ENCODE results near the gene DHX57.

The DHX57 gene, protein sequence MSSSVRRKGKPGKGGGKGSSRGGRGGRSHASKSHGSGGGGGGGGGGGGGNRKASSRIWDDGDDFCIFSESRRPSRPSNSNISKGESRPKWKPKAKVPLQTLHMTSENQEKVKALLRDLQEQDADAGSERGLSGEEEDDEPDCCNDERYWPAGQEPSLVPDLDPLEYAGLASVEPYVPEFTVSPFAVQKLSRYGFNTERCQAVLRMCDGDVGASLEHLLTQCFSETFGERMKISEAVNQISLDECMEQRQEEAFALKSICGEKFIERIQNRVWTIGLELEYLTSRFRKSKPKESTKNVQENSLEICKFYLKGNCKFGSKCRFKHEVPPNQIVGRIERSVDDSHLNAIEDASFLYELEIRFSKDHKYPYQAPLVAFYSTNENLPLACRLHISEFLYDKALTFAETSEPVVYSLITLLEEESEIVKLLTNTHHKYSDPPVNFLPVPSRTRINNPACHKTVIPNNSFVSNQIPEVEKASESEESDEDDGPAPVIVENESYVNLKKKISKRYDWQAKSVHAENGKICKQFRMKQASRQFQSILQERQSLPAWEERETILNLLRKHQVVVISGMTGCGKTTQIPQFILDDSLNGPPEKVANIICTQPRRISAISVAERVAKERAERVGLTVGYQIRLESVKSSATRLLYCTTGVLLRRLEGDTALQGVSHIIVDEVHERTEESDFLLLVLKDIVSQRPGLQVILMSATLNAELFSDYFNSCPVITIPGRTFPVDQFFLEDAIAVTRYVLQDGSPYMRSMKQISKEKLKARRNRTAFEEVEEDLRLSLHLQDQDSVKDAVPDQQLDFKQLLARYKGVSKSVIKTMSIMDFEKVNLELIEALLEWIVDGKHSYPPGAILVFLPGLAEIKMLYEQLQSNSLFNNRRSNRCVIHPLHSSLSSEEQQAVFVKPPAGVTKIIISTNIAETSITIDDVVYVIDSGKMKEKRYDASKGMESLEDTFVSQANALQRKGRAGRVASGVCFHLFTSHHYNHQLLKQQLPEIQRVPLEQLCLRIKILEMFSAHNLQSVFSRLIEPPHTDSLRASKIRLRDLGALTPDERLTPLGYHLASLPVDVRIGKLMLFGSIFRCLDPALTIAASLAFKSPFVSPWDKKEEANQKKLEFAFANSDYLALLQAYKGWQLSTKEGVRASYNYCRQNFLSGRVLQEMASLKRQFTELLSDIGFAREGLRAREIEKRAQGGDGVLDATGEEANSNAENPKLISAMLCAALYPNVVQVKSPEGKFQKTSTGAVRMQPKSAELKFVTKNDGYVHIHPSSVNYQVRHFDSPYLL (N-terminal part only)

DNA sequence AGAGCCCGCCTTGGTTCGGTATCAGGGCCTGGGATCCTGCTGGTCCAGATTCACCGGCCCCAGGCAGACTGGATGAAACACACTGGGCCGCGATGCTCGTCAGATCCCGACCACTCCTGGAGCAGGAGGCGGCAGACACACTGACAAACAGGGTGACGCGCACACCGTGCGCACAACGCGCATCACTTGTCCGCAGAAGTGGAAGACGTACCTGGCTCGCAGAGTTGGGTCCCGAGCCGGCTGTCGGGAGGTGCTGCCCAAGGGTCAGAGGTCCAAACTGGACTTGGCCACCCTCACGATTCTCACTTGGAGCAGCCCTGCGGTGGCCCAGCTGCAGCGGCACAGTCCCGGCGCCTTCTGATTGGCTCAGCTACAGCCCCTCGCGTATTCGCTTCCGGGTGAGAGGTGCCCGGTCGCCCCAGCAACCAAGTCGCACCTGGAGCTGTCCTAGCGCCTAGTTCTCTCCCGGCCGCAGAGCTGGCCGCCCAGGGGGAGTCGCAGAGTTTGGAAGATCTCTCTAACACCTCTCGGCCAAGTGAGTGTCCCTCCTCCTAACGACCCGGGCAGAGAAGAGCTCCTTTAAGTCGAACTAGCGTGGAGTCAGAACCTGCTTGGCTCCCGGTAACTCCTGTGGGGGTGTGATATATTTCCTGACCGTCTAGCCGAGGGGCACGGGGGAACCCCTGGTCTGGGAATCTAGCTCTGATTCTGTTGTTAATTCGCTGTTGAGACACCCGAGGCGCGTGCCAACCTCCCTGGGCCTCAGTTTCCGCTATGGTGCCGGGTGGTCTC, at the start of gene DHX57, which contains the start of gene MORN2:
Gene DHX57 (minus strand): TSS at position 359 of the 792 bp plus-strand sequence. CDS start 7,529 bp downstream, outside the sequence.
Gene MORN2 (plus strand): TSS at position 401 of the 792 bp plus-strand sequence.
- Mint-ChIP-seq H3K9me3 (peaks cover 15% of the 10 kb centered on the region), H3K4me3 (peak within 1 kb of the TSS; percentile 99), H3K4me1 (ENCODE audit: low read depth) (peaks cover 18% of the 10 kb centered on the region), H3K27me3 (ENCODE audit: low read depth) (no peaks in the 10 kb centered on the region), H3K36me3 (ENCODE audit: low read depth) (peaks cover 14% of the 10 kb centered on the region), H3K27ac (peak within 1 kb of the TSS; percentile 93)
- DNase-seq (ENCODE audit: low spot score) = peak; percentile 79

DNA sequence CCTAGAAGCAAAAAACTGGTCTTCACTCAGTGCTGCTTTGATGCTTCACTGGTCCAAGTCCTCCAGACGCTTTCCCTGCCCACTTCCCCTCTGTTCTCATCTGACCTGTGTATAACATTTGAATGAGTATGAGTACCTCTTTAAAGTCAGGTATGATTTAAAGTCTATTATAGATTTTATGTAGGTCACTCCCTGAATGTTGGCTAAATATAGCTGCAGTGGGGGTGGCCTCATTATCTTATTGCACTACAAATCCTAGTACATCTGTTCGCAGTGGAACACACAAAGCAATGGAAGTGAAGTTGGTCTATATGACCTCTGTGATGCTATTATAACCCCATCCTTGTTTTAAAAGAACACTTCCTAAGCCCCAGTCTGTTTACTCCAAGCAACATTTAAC, 47.2 kb upstream of the DHX57 start:
- Mint-ChIP-seq H3K9me3 (no peaks in the 10 kb centered on the region), H3K27ac (no peak overlapping the region), H3K27me3 (ENCODE audit: low read depth) (peaks cover 39% of the 10 kb centered on the region), H3K36me3 (ENCODE audit: low read depth) (no peaks in the 10 kb centered on the region), H3K4me3 (no peak overlapping the region), H3K4me1 (ENCODE audit: low read depth) (no peaks in the 10 kb centered on the region)
- no peak for DNase-seq (ENCODE audit: low spot score)

GRCh38 chr2:38922389-38922788, 46.7 kb upstream of the DHX57 start:
- Mint-ChIP-seq H3K27ac (no peak overlapping the region), H3K4me1 (ENCODE audit: low read depth) (no peaks in the 10 kb centered on the region), H3K9me3 (no peaks in the 10 kb centered on the region), H3K36me3 (ENCODE audit: low read depth) (no peaks in the 10 kb centered on the region), H3K4me3 (no peak overlapping the region), H3K27me3 (ENCODE audit: low read depth) (peaks cover 35% of the 10 kb centered on the region)
- DNase-seq (ENCODE audit: low spot score) = no peak

GRCh38 chr2:38912619-38913018, 36.9 kb upstream of the DHX57 start:
- no peak overlapping the region for H3K27ac Mint-ChIP-seq
- no peak for DNase-seq (ENCODE audit: low spot score)
- H3K27me3 Mint-ChIP-seq (ENCODE audit: low read depth) = peaks cover 5% of the 10 kb centered on the region
- H3K4me1 Mint-ChIP-seq (ENCODE audit: low read depth) = peaks cover 16% of the 10 kb centered on the region
- H3K36me3 Mint-ChIP-seq (ENCODE audit: low read depth) = no peaks in the 10 kb centered on the region
- no peaks in the 10 kb centered on the region for H3K9me3 Mint-ChIP-seq
- no peak overlapping the region for H3K4me3 Mint-ChIP-seq

GRCh38 chr2:38911191-38911590, 35.5 kb upstream of the DHX57 start:
- H3K9me3 Mint-ChIP-seq = no peaks in the 10 kb centered on the region
- peaks cover 5% of the 10 kb centered on the region for H3K27me3 Mint-ChIP-seq (ENCODE audit: low read depth)
- H3K4me1 Mint-ChIP-seq (ENCODE audit: low read depth) = peaks cover 17% of the 10 kb centered on the region
- H3K36me3 Mint-ChIP-seq (ENCODE audit: low read depth) = no peaks in the 10 kb centered on the region
- no peak overlapping the region for H3K27ac Mint-ChIP-seq
- no peak overlapping the region for H3K4me3 Mint-ChIP-seq
- DNase-seq (ENCODE audit: low spot score) = no peak

GRCh38 chr2:38909872-38910271, 34.1 kb upstream of the DHX57 start:
- peaks cover 3% of the 10 kb centered on the region for H3K27me3 Mint-ChIP-seq (ENCODE audit: low read depth)
- no peak for DNase-seq (ENCODE audit: low spot score)
- H3K27ac Mint-ChIP-seq = no peak overlapping the region
- no peaks in the 10 kb centered on the region for H3K9me3 Mint-ChIP-seq
- no peaks in the 10 kb centered on the region for H3K36me3 Mint-ChIP-seq (ENCODE audit: low read depth)
- peaks cover 17% of the 10 kb centered on the region for H3K4me1 Mint-ChIP-seq (ENCODE audit: low read depth)
- H3K4me3 Mint-ChIP-seq = no peak overlapping the region

DNA sequence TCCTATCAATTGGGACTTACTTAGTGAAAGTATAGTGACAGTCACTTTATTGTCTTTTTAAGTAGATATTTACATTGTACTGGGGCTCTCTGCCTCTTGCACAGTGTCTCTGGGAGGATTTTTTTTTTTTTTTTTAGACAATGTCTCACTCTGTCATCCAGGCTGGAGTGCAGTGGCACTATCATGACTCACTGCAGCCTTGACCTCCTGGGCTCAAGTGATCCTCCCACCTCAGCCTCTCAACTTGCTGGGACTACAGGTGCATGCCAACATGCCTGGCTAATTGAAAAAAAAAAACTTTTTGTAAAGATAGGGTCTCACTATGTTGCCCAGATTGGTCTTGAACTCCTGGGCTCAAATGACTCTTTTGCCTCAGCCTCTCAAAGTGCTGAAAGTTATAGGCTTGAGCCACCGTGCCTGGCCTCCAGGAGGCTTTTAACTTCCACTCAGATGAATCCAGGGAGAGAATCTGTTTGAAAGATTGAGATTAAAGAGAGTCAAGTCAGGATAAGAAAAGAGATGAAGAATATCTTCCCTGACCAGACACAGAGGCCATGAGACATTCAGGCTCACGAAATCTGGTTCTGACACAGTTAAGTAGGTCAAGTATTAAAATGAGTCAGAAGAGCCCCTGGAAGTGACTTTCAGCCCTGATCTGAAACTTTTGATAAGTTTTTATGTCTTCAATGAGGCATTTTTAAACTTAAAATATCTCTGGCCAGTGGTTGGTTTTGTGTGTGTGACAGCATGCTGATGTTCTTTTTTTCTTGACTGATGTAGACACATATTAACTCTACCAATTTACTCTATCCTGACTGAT, 32.2 kb upstream of the DHX57 start:
- H3K9me3 Mint-ChIP-seq = no peaks in the 10 kb centered on the region
- H3K4me3 Mint-ChIP-seq = no peak overlapping the region

GRCh38 chr2:38907242-38907641, 31.5 kb upstream of the DHX57 start:
- Mint-ChIP-seq H3K9me3 (no peaks in the 10 kb centered on the region), H3K36me3 (ENCODE audit: low read depth) (no peaks in the 10 kb centered on the region), H3K4me1 (ENCODE audit: low read depth) (peaks cover 17% of the 10 kb centered on the region), H3K4me3 (no peak overlapping the region), H3K27ac (no peak overlapping the region), H3K27me3 (ENCODE audit: low read depth) (peaks cover 3% of the 10 kb centered on the region)
- DNase-seq (ENCODE audit: low spot score) = no peak

More for the DNA sequence above, 32.2 kb upstream of the DHX57 start:
- H3K4me1 Mint-ChIP-seq (ENCODE audit: low read depth) = peaks cover 17% of the 10 kb centered on the region
- H3K27ac Mint-ChIP-seq = no peak overlapping the region
- peaks cover 3% of the 10 kb centered on the region for H3K27me3 Mint-ChIP-seq (ENCODE audit: low read depth)
- no peaks in the 10 kb centered on the region for H3K36me3 Mint-ChIP-seq (ENCODE audit: low read depth)
- peak; percentile 46 for DNase-seq (ENCODE audit: low spot score)

- DNase-seq (ENCODE audit: low spot score) = no peak
- Mint-ChIP-seq H3K27me3 (ENCODE audit: low read depth) (peaks cover 4% of the 10 kb centered on the region), H3K27ac (no peak overlapping the region), H3K4me3 (no peak overlapping the region), H3K36me3 (ENCODE audit: low read depth) (no peaks in the 10 kb centered on the region), H3K4me1 (ENCODE audit: low read depth) (peaks cover 15% of the 10 kb centered on the region), H3K9me3 (no peaks in the 10 kb centered on the region)
Observed at GRCh38 chr2:38905251-38905650, 29.5 kb upstream of the DHX57 start.

DNA sequence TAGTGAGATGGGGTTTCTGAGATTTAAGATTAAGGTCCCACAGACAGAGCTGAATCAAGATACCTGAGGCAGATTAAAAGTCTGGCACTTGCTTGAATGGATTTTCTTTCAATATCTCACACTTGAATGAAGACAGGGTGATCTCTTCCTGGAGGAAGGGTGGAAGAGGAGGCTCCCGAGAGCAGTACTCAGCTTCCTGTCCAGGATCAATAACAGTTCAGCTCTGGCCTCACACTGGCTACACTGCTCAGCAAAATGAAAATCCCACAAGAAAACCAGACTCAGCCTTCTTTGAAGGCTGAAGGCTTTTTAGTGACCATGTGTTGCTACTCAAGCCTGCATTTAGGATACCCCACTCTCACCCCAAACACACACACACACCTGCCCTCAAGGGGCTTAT, 25.0 kb upstream of the DHX57 start:
- no peaks in the 10 kb centered on the region for H3K36me3 Mint-ChIP-seq (ENCODE audit: low read depth)
- no peaks in the 10 kb centered on the region for H3K9me3 Mint-ChIP-seq
- no peak overlapping the region for H3K4me3 Mint-ChIP-seq
- no peak overlapping the region for H3K27ac Mint-ChIP-seq
- peaks cover 14% of the 10 kb centered on the region for H3K27me3 Mint-ChIP-seq (ENCODE audit: low read depth)
- H3K4me1 Mint-ChIP-seq (ENCODE audit: low read depth) = no peaks in the 10 kb centered on the region
- no peak for DNase-seq (ENCODE audit: low spot score)

DNA sequence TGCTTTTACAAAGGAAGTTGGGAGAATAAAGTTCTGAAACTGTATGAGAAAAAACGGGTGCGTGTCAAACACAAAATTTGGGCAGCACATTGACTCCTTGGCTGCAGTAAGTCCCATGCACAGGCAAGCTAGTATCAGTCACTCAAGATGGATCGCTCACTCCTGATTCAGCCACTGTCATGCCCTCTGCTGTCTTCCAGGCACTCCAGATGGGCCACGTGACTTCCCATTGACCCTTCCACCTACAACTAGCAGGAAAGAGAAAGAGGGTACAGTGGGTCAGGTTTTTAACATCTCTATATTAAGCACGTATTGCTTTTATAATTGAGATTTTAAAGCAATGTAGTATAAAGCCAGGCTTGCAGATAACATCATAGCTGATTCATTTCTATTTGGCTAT, 22.5 kb upstream of the DHX57 start:
- no peak for DNase-seq (ENCODE audit: low spot score)
- no peaks in the 10 kb centered on the region for H3K36me3 Mint-ChIP-seq (ENCODE audit: low read depth)
- no peaks in the 10 kb centered on the region for H3K4me1 Mint-ChIP-seq (ENCODE audit: low read depth)
- H3K27ac Mint-ChIP-seq = no peak overlapping the region
- no peak overlapping the region for H3K4me3 Mint-ChIP-seq
- no peaks in the 10 kb centered on the region for H3K9me3 Mint-ChIP-seq
- peaks cover 14% of the 10 kb centered on the region for H3K27me3 Mint-ChIP-seq (ENCODE audit: low read depth)

DNA sequence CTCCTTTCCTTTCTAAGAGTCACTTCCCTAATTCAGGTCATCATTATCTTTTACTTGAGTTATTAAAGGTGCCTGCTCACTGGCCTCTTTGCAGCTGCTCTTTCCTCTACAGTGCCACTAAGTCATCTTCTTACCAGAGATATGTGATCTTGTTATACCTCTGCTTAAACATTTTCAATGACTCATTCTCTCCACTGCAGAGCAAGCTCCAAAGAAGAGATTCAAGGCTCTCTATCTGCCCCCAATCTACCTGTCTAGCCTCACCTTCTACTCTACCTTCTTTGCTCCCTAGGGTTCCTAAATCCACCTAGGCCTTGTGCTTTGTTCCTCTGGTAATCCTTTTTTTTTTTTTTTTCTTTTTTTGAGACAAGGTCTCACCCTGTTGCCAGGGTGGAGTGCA, 17.1 kb upstream of the DHX57 start:
- Mint-ChIP-seq H3K9me3 (no peaks in the 10 kb centered on the region), H3K4me1 (ENCODE audit: low read depth) (no peaks in the 10 kb centered on the region), H3K27ac (no peak overlapping the region), H3K4me3 (no peak overlapping the region), H3K27me3 (ENCODE audit: low read depth) (peaks cover 22% of the 10 kb centered on the region), H3K36me3 (ENCODE audit: low read depth) (no peaks in the 10 kb centered on the region)
- no peak for DNase-seq (ENCODE audit: low spot score)
